ENCODE measurements around the gene ZMYM1.
A peak's percentile ranks its signal among the peaks of the same experiment; 100 is the strongest.
"Not testable (repeated sequence)": the region's sequence is repeated elsewhere in the genome, so short reads cannot be mapped to it uniquely, and the experiment has no call there.

Gene ZMYM1

DNA sequence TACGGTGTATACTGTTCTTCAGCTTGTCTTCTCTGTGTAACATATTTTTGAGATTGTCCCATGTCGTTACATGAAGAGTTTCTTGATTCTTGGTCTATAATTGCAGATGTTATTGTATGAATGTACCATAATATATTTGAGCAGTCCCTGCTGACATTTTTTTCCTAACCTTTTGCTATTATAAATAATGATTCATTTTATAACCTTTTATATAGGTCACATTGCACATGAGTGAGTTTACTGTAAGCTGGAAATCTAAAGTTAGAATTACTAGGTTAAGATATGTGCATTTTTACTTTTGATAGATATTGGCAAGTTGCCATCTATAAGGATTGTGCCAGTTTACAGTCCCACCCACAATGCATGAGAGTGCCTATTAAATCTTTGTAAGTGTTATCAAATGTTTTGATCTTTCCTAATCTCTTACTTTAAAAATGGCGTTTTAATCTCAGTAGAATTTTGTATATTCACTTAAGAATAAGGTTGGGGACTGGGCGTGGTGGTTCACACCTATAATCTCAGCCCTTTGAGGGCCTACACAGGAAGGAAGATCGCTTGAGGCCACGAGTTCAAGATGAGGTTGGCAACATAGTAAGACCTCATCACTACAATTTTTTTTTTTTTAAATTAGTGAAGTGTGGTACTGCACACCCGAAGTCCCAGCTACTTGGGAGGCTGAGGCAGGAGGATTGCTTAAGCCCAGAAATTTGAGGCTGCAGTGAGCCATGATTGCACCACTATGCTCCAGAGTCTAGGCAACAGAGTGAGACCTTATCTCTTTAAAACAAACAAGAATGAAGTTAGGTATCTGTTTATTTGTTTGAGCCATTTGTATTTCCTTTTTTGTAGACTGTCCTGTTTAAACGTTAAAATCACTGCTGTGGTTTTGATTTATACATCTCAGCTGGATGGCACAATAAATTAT lies 36.5 kb downstream of the ZMYM1 start:
- Histone ChIP-seq H3K9me3 (no peaks in the 10 kb centered on the region), H4K20me1 (no peaks in the 10 kb centered on the region), H3K4me2 (no peak overlapping the region), H3K27me3 (no peaks in the 10 kb centered on the region), H3K4me3 (no peak overlapping the region), H3K27ac (no peak overlapping the region), H3K36me3 (peaks cover 31% of the 10 kb centered on the region; the same call in 1 of the 2 replicates), H3K9ac (no peak overlapping the region), H3K4me1 (peaks cover 8% of the 10 kb centered on the region)
- TF ChIP-seq Cebpa-rat (IDR thresholded peaks at IDR 0.05): no peak

DNA sequence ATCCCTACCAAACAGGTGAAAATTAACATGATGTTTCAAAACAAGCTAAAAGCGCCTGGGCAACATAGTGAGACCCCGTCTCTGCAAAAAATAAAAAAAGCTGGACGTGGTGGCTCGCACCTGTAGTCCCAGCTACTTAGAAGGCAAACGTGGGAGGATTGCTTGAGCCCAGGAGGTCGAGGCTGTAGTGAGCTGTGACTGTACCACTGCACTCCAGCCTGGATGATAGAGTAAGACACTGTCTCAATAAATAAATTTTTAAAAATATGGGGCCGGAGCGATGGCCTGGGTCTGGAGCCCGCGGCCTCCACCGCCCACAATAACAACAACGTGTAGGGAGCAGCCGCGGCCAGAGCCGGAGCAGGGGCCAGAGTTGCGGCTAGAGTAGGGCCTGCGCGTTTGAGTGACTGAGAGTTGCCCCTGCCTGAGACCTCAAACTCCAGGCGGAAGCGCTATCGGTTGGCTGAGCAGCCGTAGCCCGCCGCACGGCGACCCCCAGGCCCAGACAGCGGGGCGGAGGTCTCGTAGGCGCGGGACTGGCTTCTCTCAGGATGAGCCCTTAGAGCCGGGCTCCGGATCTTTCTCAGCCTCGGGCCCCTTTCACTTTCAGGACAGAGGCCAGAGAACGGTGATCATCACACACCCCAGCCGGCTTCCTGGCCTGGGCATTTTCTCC lies 41.4 kb downstream of the ZMYM1 start:
- Histone ChIP-seq H3K36me3 (peaks cover 19% of the 10 kb centered on the region; the same call in 1 of the 2 replicates), H3K9ac (peak overlapping the region; percentile 74), H3K27me3 (no peaks in the 10 kb centered on the region), H4K20me1 (no peaks in the 10 kb centered on the region), H3K4me1 (peaks cover 12% of the 10 kb centered on the region), H3K27ac (peak overlapping the region; percentile 50; the same call in 1 of the 2 replicates), H3K4me2 (peak overlapping the region; percentile 88), H3K9me3 (peaks cover 9% of the 10 kb centered on the region), H3K4me3 (peak overlapping the region; percentile 55)
- no peak for TF ChIP-seq Cebpa-rat (IDR thresholded peaks at IDR 0.05)

DNA sequence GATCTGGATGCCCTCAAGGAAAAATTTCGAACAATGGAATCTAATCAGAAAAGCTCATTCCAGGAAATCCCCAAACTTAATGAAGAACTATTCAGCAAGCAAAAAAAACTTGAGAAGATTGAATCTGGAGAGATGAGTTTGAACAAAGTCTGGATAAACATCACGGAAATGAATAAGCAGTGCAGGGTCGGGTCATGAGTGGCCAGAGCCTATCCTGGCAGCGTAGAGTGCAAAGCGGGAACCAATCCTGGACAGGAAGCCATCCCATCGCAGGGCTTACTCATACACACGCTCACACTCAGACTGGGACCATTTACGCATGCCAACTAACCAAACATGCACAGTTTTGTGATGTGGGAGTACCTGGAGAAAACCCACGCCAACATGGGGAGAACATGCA lies 43.1 kb downstream of the ZMYM1 start:
- H3K36me3 ChIP-seq: 0 out of 2 replicates have a peak, but pooled peaks cover 9% of the 10 kb centered on the region
- H3K4me3 ChIP-seq: no peak overlapping the region
- H3K4me2 ChIP-seq: no peak overlapping the region
- TF ChIP-seq Cebpa-rat (IDR thresholded peaks at IDR 0.05): no peak
- no peak overlapping the region for H3K9ac ChIP-seq
- H4K20me1 ChIP-seq: no peaks in the 10 kb centered on the region
- peaks cover 12% of the 10 kb centered on the region for H3K4me1 ChIP-seq
- H3K27ac ChIP-seq: no peak overlapping the region
- no peaks in the 10 kb centered on the region for H3K27me3 ChIP-seq
- H3K9me3 ChIP-seq: peaks cover 27% of the 10 kb centered on the region

DNA sequence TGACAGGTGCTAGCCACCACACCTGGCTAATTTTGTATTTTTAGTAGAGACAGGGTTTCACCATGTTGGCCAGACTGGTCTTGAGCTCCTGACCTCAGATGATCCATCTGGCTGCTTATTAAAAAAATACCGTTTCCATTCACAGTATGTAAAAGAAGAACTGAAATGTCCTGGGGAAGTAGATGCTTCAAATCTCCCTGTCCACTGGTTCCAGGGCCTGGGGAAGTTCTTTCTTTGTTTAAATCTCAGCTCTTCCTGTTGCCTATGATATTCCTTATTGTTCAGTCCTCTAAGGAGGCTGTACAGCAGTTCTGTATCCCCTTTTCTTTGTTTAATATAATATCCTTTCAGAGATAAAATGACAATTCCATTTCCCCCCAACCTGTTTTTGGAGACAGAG lies 47.4 kb downstream of the ZMYM1 start:
- Histone ChIP-seq H3K4me2 (no peak overlapping the region), H3K9me3 (peaks cover 66% of the 10 kb centered on the region), H3K9ac (no peak overlapping the region), H3K4me1 (no peaks in the 10 kb centered on the region), H3K27me3 (no peaks in the 10 kb centered on the region), H3K4me3 (no peak overlapping the region), H3K27ac (no peak overlapping the region), H3K36me3 (no peaks in the 10 kb centered on the region), H4K20me1 (no peaks in the 10 kb centered on the region)
- TF ChIP-seq Cebpa-rat (IDR thresholded peaks at IDR 0.05): no peak

DNA sequence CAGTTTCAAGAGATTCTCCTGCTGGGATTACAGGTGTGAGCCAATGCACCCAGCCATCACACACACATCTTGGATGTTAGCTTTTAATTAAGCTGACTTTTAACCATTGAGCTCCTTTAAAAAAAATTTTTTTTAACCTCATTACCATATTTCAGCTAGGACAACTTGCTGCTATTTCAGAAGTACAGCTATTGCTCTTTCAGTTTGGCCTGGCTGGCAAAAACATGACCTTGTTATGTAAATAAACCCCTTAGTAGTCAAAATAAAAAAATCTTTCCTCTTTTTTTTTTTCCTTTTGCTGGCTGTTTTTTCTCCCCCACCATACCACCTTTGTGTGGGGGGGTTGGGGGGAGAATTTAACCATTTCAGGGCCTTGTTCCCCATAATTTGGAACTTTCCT lies 49.9 kb downstream of the ZMYM1 start:
- H4K20me1 ChIP-seq: no peaks in the 10 kb centered on the region
- H3K27ac ChIP-seq: no peak overlapping the region
- no peak for TF ChIP-seq Cebpa-rat (IDR thresholded peaks at IDR 0.05)
- no peak overlapping the region for H3K4me2 ChIP-seq
- no peaks in the 10 kb centered on the region for H3K36me3 ChIP-seq
- no peak overlapping the region for H3K9ac ChIP-seq
- no peak overlapping the region for H3K4me3 ChIP-seq
- peaks cover 66% of the 10 kb centered on the region for H3K9me3 ChIP-seq
- H3K27me3 ChIP-seq: no peaks in the 10 kb centered on the region
- no peaks in the 10 kb centered on the region for H3K4me1 ChIP-seq

DNA sequence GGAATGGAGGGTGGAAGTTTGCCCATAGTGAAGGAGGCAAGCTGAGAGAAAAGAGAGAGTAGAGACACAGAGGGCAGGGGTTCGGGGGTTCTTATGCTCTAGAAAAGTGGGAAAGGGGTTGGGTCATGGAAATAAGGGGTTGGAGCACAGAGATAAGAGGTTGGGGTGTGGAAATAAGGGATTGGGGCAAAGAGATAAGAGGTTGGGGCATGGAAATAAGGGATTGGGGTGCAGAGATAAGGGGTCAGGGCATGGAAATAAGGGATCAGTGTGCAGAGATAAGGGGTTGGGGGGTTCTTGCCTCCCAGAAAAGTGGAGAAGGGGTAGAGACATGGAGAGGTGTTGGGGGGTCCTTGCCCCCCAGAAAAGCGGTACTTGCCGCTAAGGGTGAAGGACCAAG lies 57.6 kb downstream of the ZMYM1 start:
- H3K27me3 ChIP-seq: no peaks in the 10 kb centered on the region
- no peak overlapping the region for H3K27ac ChIP-seq
- no peaks in the 10 kb centered on the region for H3K4me1 ChIP-seq
- no peak overlapping the region for H3K4me3 ChIP-seq
- H3K36me3 ChIP-seq: no peaks in the 10 kb centered on the region
- TF ChIP-seq Cebpa-rat (IDR thresholded peaks at IDR 0.05): no peak
- no peak overlapping the region for H3K9ac ChIP-seq
- no peaks in the 10 kb centered on the region; the same call in 1 of the 2 replicates for H3K9me3 ChIP-seq
- no peak overlapping the region for H3K4me2 ChIP-seq
- no peaks in the 10 kb centered on the region for H4K20me1 ChIP-seq

DNA sequence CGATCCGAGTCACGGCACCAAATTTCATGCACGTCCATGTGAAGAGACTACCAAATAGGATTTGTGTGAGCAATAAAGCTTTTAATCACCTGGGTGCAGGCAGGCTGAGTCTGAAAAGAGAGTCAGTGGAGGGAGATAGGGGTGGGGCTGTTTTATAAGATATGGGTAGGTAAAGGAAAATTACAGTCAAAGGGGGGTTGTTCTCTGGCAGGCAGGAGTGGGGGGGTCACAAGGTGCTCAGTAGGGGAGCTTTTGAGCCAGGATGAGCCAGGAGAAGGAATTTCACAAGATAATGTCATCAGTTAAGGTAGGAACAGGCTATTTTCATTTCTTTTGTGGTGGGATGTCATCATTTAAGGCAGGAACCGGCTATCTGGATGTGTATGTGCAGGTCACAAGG lies 58.4 kb downstream of the ZMYM1 start:
- not testable (repeated sequence) for H3K27me3 ChIP-seq, H3K9ac ChIP-seq, H4K20me1 ChIP-seq, H3K4me3 ChIP-seq, H3K4me1 ChIP-seq, H3K27ac ChIP-seq, H3K9me3 ChIP-seq, H3K4me2 ChIP-seq, H3K36me3 ChIP-seq

DNA sequence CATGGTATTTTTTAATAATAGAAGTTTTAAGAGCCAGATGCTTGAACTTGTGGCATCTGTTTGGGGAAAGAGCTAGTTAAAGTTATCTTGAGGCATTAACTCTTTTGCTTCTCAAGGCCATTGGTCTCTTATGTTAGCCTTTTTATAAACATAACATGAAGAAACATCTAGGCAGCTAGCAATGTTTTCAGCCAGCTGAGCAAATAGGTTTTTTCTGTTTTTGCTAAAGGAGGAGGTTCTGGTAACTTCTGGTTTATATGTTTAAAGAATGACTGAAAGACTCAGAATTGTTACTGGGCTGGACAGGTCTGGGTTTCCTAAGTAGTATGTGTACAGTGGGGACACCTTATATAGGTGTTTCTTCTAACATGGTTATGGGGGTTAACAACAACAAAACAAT lies 63.1 kb downstream of the ZMYM1 start:
- not testable (repeated sequence) for H4K20me1 ChIP-seq, H3K4me2 ChIP-seq, H3K27ac ChIP-seq, H3K4me3 ChIP-seq, H3K4me1 ChIP-seq, H3K36me3 ChIP-seq, H3K9me3 ChIP-seq, H3K9ac ChIP-seq, H3K27me3 ChIP-seq

DNA sequence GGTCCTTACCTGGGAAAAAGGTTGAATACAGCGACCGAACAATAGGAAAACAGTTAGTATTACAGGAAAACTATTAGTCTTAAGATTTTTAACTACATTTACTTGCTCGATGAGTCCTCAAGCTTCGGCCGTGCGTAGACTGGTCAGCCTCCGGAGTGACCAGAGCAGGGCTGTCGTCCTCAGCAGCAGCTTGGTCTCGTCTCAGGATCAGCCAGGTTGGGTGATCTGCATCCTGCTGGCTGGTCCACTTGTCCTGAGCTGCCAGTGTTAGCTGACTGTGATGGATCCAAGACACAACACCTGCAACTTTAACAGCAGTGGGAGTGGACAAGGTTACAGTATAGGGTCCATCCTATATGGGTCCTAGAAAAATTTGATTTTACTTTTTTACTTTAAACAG lies 63.5 kb downstream of the ZMYM1 start:
- H4K20me1 ChIP-seq, H3K36me3 ChIP-seq, H3K27me3 ChIP-seq, H3K9ac ChIP-seq, H3K27ac ChIP-seq, H3K4me2 ChIP-seq, H3K4me1 ChIP-seq, H3K9me3 ChIP-seq, H3K4me3 ChIP-seq: not testable (repeated sequence)

DNA sequence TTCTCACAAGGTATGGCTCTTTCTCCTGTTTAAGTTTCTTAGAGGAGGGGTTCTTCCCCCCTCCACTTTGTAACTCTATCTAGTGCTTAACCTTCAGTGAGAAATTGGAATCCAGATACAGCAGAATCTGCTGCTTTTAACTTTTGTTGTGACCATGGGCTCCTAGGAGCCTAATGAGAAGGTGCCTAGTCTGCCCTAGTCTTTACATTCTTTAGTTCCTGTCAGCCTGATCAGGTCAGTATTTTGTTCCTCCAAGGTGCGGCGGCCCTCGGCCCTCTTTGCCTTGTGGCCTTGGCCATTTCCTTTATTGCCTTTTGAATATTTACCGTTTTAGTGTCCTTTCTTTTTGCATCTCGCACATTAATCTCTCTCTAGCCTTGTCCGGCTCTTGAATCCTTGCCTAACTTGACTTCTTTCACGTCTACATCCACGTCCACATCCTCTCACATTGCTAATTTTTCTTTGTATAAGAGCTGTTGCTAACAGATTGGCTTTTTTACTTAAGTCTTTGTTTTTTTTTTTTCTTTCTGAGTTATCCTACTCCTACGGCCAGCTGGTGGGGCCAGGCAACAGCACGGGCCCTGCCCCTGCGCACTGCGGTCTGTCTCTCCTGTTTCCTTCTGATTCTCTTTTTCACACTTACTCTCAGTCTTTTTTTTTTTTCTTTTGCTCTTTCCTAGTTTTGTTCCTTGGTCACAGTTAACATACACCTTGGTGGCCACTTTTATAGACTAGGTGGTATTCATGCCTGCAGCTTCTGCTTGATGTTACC lies 64.7 kb downstream of the ZMYM1 start:
- no peaks in the 10 kb centered on the region for H3K36me3 ChIP-seq
- no peaks in the 10 kb centered on the region for H4K20me1 ChIP-seq
- no peaks in the 10 kb centered on the region for H3K27me3 ChIP-seq
- no peak overlapping the region for H3K27ac ChIP-seq
- H3K4me2 ChIP-seq: no peak overlapping the region
- H3K9ac ChIP-seq: no peak overlapping the region
- no peaks in the 10 kb centered on the region for H3K4me1 ChIP-seq
- TF ChIP-seq Cebpa-rat (IDR thresholded peaks at IDR 0.05): no peak
- H3K9me3 ChIP-seq: no peaks in the 10 kb centered on the region
- no peak overlapping the region for H3K4me3 ChIP-seq

DNA sequence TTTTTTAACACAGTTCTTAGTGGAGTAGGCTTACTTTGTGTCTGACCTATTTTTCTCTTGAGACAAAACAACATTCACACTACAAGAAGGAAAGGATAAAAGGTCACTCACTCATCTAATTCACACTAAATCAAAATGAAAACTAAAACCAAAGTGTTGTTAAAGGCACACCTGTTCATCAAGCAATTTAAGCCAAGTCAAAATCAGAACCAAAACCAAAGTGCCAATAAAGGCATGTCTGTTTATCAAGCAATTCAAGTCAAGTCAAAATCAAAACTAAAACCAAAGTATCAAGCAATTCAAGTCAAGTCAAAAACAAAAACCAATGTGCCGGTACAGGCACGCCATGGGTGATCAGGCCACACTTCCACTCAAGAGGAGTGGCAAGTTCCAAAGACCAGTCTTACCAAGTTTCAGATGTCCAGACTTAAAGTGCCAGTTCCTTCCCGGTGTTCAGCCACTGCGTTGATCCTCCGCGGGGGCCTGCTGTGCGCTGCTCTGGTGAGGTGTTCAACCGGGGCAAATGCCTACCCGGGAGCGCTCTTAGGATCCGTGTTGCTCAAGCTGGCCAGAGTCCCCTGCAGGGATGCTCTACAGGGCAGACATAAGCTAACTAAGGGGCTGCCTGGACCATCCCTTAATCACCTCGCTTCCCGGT lies 66.8 kb downstream of the ZMYM1 start:
- H3K4me1 ChIP-seq, H3K9me3 ChIP-seq, H3K27ac ChIP-seq, H3K36me3 ChIP-seq, H4K20me1 ChIP-seq, H3K9ac ChIP-seq, H3K4me2 ChIP-seq, H3K4me3 ChIP-seq, H3K27me3 ChIP-seq: not testable (repeated sequence)
